Measurements from ENCODE around the gene ZNF48.

The ZNF48 gene

GRCh38 chr16:30395155-30395991 is at the start of gene ZNF48:
ZNF48 (plus strand) TSS chr16:30395420; CDS start chr16:30395795, 375 bp downstream.
- DNase-seq (ENCODE audit: low read depth in 2 of 2): peak in 1 of 2 experiments; percentile 57

GRCh38 chr16:30346286-30346685 is 48.9 kb upstream of the ZNF48 start:
- no peak for DNase-seq (ENCODE audit: low read depth in 2 of 2)

DNA sequence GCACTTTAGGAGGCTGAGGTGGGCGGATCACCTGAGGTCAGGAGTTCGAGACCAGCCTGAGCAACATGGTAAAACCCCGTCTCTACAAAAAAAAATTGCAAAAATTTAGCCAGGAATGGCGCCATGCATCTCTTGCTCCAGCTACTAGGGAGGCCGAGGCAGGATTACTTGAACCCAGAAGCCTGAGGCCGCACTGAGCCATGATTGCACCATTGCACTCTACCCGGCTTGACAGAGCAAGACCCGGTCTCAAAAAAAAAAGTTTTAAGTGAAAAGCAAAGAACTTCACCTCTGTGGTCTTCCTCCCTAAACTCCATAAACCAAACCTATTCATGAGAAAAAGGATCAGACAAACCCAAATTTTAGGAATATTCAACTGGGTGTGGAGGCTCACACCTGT is 47.1 kb upstream of the ZNF48 start:
- no peak for DNase-seq (ENCODE audit: low read depth in 2 of 2)

DNA sequence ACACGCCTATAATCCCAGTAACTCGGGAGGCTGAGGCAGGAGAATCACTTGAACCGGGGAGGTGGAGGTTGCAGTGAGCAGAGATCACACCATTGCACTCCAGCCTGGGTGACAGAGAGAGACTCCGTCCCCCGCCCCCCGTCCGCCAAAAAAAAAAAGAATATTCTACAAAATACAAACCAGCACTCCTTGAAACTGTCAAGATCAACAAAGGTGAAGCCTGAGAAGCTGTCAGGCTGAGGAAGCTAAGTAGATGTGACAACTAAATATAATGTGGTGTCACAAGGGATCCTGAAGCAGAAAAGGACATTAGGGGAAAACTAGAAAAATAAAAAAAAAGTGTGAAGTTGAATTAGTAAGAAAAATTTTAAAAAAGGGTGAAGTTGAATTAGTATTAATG is 46.3 kb upstream of the ZNF48 start:
- no peak for DNase-seq (ENCODE audit: low read depth in 2 of 2)

DNA sequence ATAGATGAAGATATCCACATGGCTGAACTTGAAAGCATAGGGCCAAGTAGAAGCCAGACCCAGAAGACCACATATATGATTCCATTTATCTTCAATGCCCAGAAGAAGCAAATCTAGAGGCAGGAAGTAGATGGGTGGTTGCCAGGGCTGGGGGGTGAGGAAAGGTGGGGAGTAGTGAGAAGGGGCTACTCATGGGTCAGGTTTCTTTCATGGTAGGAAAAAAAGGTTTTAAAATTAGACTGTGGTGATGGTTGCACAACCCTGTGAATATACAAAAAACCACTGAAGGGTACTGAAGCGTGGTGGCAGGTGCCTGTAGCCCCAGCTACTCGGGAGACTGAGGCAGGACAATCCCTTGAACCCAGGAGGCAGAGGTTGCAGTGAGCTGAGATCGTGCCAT is 45.5 kb upstream of the ZNF48 start:
- DNase-seq (ENCODE audit: low read depth in 2 of 2): no peak

GRCh38 chr16:30350134-30350871 is 44.9 kb upstream of the ZNF48 start:
- DNase-seq (ENCODE audit: low read depth in 2 of 2): no peak

GRCh38 chr16:30351001-30351441 is 44.2 kb upstream of the ZNF48 start:
- no peak for DNase-seq (ENCODE audit: low read depth in 2 of 2)

DNA sequence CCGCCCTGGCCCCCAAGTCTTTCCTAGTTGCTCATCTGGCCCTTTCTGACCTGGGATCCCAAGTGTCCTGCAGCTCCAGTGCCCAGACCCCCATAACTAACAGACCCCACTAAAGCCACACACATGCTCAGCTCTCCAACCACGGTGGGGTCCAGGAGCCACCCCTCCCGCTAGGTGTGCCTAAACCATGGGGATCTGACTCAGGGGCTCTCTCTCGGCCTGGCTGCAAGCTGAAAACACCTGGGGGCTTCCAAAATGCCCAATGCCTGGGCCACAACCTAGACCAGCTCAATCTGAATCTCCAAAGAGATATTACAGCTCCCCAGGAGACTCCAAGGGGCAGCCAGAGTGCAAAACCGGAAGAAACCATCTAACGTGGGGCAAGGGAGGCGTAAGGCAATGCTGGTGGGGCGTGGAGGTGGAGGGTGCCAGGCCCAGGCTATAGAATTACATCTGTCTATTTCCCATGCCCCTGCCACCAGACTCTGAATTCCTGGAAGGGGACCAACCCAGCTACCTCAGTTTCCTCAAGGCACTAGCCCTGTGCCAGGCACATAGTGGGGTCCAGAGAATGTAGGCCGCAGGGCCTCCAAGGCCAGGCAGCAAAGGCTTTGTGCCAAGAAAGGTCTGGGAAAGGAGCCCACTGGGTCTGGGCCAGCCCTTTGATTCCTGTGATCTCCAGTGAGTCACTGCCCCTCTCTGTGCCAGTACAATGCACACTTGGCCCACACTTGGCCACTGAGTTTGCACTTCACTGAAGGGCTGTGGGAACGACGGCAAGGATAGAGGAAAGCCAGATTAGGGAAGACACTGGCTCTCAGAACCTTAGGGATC is 43.4 kb upstream of the ZNF48 start:
- peak in 1 of 2 experiments; percentile 19 for DNase-seq (ENCODE audit: low read depth in 2 of 2)

- DNase-seq (ENCODE audit: low read depth in 2 of 2): no peak
These were observed 42.5 kb upstream of the ZNF48 start for GRCh38 chr16:30352488-30353401.

- no peak for DNase-seq (ENCODE audit: low read depth in 2 of 2)
These were observed 41.6 kb upstream of the ZNF48 start for GRCh38 chr16:30353438-30354129.

DNA sequence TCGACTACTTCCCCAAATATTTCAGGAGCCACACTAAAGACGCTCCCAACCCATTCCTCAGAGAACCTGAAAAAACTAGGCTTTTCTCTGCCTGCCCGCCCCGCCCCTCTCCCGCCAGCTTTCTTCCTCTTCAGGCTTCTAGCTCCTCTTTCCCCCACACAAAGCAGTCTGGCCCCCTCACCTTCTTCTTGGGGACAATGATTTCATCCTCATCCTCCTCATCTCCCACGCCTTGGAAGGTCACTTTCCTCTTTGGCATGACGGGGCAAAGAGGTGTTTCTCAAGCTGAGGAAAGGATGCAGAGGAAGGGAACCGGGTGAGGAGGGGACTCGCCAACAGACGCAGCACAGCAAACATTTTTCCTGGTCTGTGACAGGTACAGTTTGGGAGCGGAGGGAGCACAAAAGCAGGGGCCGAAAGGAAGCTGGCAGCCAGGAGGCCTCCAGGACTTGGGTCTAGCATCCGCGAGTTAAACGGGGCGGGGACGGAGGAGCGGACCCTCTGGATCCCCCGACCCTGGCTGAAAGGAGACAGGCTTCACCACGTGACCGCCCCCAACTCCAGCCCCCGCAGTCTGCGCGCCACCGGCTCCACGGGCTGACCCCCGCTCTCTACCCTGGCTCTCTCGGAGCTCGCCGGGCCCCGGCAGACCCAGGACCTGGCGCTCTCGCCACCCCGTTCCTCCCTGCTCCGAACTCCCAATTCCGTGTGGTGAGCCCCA is 40.6 kb upstream of the ZNF48 start:
- no peak for DNase-seq (ENCODE audit: low read depth in 2 of 2)

DNA sequence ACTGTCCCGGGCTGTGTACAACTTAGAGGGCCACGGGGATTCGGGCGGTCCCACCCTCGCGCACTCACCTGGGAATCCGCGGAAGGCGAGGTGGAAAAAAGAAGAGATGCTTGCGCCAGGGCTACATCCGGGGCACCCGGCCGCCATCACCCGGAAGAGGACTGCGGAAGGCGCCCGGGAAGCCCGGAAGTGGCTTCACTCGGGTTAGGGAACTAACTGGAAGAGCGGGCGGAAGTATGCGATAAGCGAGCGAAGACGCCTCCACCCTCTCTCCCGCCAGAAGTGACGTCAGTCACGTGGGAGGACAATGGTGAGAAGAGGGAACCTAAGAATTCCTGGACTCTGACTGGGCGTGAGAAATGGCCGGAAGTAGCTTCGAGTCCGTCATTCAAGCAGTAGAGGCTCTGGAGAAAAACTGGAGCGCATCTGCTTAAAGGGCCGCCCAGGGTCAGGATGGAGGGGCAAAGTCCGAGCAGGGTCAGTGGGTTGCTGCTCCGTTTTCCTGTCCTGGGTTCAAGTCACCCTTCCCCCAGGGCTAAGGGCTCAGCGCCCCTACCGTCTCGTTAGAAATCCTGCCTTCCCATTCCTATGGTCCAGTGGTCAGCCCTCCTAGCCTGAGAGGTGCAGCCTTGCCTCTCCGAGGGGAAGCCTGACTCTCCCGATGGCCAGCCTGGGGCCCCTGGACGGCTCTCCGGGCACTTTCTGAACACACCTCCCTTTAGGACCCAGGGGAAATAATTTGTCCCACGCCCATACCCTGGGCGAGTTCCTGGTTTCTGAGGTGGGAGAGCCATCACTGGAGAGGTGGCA is 39.9 kb upstream of the ZNF48 start, which contains the start of gene CD2BP2:
Gene CD2BP2 (minus strand): TSS at position 165 of the 810 bp plus-strand sequence. CDS start 627 bp downstream, outside the sequence.
- peak; percentile 99 for DNase-seq (ENCODE audit: low read depth in 2 of 2)

DNA sequence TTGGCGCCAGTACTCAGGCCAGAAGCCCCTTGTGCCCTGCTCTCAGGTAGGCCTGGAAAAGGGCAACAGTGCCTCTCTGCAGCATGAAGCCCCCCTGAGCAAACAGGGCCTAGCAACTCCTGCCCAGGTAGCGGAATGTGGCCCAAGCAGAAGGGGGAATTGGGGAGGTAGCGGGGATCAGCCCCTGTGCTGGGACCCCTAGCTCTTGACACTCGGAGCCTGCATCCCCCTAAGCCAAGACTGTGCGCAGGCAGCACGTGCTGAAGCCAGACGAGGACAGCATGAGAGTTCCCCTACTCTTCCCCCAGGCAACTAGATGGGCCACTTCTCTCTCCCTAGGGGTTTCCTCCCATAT is 39.3 kb upstream of the ZNF48 start:
- no peak for DNase-seq (ENCODE audit: low read depth in 2 of 2)

DNA sequence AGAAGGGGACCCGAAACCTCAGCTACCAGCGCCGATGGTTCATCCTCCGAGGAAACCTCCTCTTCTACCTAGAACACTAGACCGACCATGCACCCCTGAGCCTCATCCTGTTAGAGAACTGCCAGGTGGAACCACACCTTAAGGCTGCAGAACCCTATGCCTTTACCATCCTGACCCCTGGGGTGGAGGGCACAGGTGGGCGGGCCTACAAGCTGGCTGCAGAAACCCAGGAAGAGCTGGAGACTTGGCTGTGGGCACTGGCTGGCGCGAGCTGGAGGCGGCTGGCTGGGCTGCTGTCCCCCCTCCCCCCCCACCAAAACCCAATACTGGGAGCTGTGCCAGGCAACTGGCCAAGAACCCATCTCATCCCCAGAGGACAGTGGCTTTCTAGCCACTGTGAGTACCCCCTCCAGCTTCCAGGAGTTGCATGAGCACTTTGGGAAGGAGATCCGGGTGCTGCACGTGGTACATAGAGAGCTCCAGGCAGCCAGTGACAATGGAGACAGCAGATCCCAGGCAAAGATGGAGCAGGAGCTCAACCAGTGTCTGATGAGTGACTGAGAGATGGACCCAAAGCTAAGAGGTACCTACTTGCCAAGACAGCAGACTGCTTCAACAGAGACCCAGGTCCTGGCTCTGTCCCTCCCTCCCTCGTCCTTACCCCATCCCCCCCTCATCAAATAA is 38.7 kb upstream of the ZNF48 start:
- DNase-seq (ENCODE audit: low read depth in 2 of 2): no peak

DNA sequence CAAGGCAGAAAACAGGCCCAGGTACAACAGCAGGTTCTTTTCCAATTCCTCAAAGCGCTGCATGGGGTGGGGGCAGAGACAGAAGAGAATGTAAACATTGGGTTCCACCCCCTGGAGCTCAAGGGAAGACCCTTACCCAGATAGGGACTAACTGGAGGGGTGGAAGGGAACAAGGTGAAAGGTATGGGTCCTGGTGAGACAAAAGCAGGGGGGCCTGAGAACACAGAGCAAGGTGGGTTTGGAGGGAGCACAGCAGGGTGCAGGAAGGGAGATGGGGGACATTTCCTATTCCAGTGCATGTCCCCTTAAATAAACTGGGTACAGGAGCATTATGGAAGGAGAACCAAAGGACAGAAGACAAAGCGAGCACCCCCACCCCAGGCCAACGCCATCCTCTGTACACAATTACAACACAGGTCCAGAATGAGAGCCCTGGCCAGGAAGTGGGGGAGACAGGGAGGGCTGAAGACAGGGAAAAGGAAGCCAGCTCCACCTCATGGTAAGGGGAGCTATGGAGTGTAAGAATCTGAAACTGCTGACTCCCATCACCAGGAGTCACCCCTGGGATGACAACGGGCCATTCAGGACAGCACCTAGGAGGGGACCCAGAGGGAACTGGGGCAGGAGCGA is 38.0 kb upstream of the ZNF48 start:
- DNase-seq (ENCODE audit: low read depth in 2 of 2): no peak

GRCh38 chr16:30357715-30358576 is 37.3 kb upstream of the ZNF48 start:
- no peak for DNase-seq (ENCODE audit: low read depth in 2 of 2)

- no peak for DNase-seq (ENCODE audit: low read depth in 2 of 2)
These were observed 36.7 kb upstream of the ZNF48 start for GRCh38 chr16:30358577-30358936.

Data from fibroblast of skin of left quadriceps (primary cell).